Stomach (tissue), 9 donors: Measurements from ENCODE around the gene TRIM37. TPM values are rescaled to one million over a fixed set of nuclear protein-coding genes. Genes with fewer than 3 reads are reported as not detected.

Experiments used
- DNase-seq, 2 donors: peaks; one replicate each; pipeline versions ENCODE4 v3.0.0 to v3.0.0-alpha.2; 2013 to 2019
- H3K27ac ChIP-seq, 5 donors: fragments of 200-600 bp in 4 of 5; sonication (generic) in 4 of 5; one replicate each; pipeline ENCODE4 v1.5.1; 2013 to 2019; ENCODE audit warnings: mild to moderate bottlenecking in 1 of 5, moderate library complexity in 1 of 5
- H3K27me3 ChIP-seq, 3 donors: fragments of 200-600 bp; sonication (generic); one replicate each; pipeline ENCODE4 v1.5.1; 2017 to 2019; ENCODE audit warnings: mixed run types in 1 of 3
- H3K36me3 ChIP-seq, 4 donors: fragments of 200-600 bp; sonication (generic); 1 replicate in 3 of 4; 2 replicates in 1 of 4; pipeline ENCODE4 v1.5.1; 2016 to 2019
- H3K4me1 ChIP-seq, 4 donors: fragments of 200-600 bp; sonication (generic); one replicate each; pipeline ENCODE4 v1.5.1; 2016 to 2019
- H3K4me3 ChIP-seq, 4 donors: fragments of 200-600 bp; sonication (generic) in 3 of 4; one replicate each; pipeline ENCODE4 v1.5.1; 2016 to 2019; ENCODE audit warnings: mild to moderate bottlenecking in 1 of 4
- H3K9me3 ChIP-seq, 4 donors: fragments of 200-600 bp; sonication (generic); one replicate each; pipeline ENCODE4 v1.5.1; 2016 to 2019
- CTCF ChIP-seq, 7 experiments: fragments of 450-650 bp in 4 of 7; fragments of 200-600 bp in 3 of 7; sonication (generic) in 3 of 7; IDR thresholded peaks; one replicate each; pipeline ENCODE4 v1.5.1; 2016 to 2019; ENCODE audit warnings: antibody characterized with exemption in 7 of 7, control low read depth in 2 of 7, mild to moderate bottlenecking in 1 of 7
- EP300 ChIP-seq: sonication (generic); formaldehyde crosslinking; IDR thresholded peaks from one replicate; pipeline ENCODE4 v1.6.1; 2017; ENCODE audit warnings: antibody characterized with exemption
- POLR2A ChIP-seq, 4 donors: fragments of 450-650 bp; IDR thresholded peaks; one replicate each; pipeline ENCODE4 v1.6.1; 2016; ENCODE audit warnings: antibody characterized with exemption in 4 of 4, control low read depth in 2 of 4, mild to moderate bottlenecking in 1 of 4, moderate library complexity in 1 of 4
- POLR2AphosphoS5 ChIP-seq, 3 donors: sonication (generic); formaldehyde crosslinking; IDR thresholded peaks; one replicate each; pipeline ENCODE4 v1.6.1; 2016; ENCODE audit warnings: antibody characterized with exemption in 3 of 3
- WGBS, 5 donors: extraction: QIAGEN DNeasy Blood & Tissue Kit in 3 of 5; methylation state at CpG; one replicate each; pipeline versions ENCODE4 v1.1.5 to v1.1.7; 2013 to 2018; 5-methylcytosine and 5-hydroxymethylcytosine counted together
- intact Hi-C: fragments of 100-400 bp; cut with DNase I; formaldehyde crosslinking; loops from one replicate; pipeline ENCODE4 v1.15.1; 2023; ENCODE audit warnings: low total_unique reads
- polyA plus RNA-seq, 3 donors: library from polyadenylated mRNA; stranded (reverse); fragments of 200-250 nt; gene quantifications; one replicate each; pipeline ENCODE4 v1.2.3, GENCODE V29; 2013
- total RNA-seq, 5 donors: library from RNA; depleted of rRNA; stranded (reverse); fragments of >200 nt; gene quantifications; one replicate each; pipeline versions ENCODE4 v1.1.0 to v1.2.3, GENCODE V29; 2014 to 2016
- donor health status: healthy with polysubstance abuse.
- donor health status: Bipolar disorder and iron deficiency.
- donor health status: healthy.

The TRIM37 gene
- total and polyA plus RNA-seq, 8 donors = 4.9 to 68.7 (median 29.0) TPM

DNA sequence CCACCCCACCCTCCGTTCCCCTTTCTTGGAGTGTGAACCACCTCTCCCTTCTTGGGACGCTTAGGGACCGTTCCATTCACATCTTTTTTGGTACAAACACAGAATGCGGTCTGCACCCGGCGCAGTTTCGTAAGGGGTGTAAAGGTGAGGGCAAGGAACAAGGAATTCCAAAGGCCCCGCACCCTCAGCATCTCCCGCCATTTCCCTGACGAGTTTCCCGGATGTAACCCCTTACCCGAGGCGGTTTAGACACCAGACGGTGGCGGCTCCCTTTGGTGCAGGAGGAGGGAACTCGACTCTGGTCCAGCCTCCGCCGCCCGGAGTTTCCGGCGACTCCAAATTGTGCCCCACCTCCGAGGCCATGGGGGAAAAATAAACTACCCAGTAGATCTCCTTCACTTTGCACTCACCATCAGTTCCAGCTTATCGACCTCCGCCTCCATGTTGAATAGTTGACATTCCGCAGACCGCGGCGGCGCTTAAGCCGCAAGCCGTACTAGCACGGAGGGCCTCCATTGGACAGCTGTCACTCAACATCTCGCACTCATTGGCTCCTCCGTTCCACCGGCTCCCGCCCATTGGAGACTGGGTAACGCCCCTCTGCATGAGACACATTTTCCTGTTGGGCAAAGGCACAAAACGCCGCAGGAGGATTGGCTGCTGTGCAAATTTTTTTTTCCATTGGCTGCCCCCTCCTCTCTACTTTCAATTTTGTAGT is 48.2 kb upstream of the TRIM37 start, which contains the start of gene SKA2:
TSS of gene SKA2 (minus strand) at position 466 of the 718 bp plus-strand sequence. CDS start at position 443, 23 bp downstream.
- H3K4me1 ChIP-seq = peaks cover 0 to 53% (median 30%) of the 10 kb centered on the region in 4 donors
- peak within 1 kb of the TSS; percentile 72 to 92 (median 76) for H3K4me3 ChIP-seq
- TF ChIP-seq POLR2AphosphoS5 (IDR thresholded peaks at IDR 0.05) (peak in 2 of 3 donors; percentile 3 to 71), EP300 (no peak), CTCF (IDR thresholded peaks at IDR 0.05) (no peak), POLR2A (IDR thresholded peaks at IDR 0.05) (no peak)
- H3K27ac ChIP-seq = peak within 1 kb of the TSS; percentile 79 to 90 (median 87)
- peak; percentile 97 to 99 for DNase-seq
- WGBS, 5 donors = 0 to 1% (median 0%) methylated on average over 32 to 39 of the region's 39 CpGs
- intact Hi-C loops = no loop called here
- no peaks in the 10 kb centered on the region for H3K9me3 ChIP-seq
- no peaks in the 10 kb centered on the region for H3K36me3 ChIP-seq
- no peaks in the 10 kb centered on the region for H3K27me3 ChIP-seq

GRCh38 chr17:59154292-59154720 is 47.6 kb upstream of the TRIM37 start:
- H3K4me1 ChIP-seq = peaks cover 0 to 53% (median 30%) of the 10 kb centered on the region in 4 donors
- WGBS, 5 donors = 0 to 1% (median 0%) methylated on average over 25 of the region's 25 CpGs
- TF ChIP-seq CTCF (IDR thresholded peaks at IDR 0.05) = no peak
- no peak for TF ChIP-seq EP300
- TF ChIP-seq POLR2AphosphoS5 (IDR thresholded peaks at IDR 0.05) = no peak
- no peak for TF ChIP-seq POLR2A (IDR thresholded peaks at IDR 0.05)
- peak overlapping the region; percentile 79 to 90 (median 87) for H3K27ac ChIP-seq
- H3K27me3 ChIP-seq = no peaks in the 10 kb centered on the region
- H3K9me3 ChIP-seq = no peaks in the 10 kb centered on the region
- peak; percentile 37 to 76 for DNase-seq
- intact Hi-C loops = no loop called here
- peak overlapping the region; percentile 72 to 92 (median 76) for H3K4me3 ChIP-seq
- no peaks in the 10 kb centered on the region for H3K36me3 ChIP-seq

DNA sequence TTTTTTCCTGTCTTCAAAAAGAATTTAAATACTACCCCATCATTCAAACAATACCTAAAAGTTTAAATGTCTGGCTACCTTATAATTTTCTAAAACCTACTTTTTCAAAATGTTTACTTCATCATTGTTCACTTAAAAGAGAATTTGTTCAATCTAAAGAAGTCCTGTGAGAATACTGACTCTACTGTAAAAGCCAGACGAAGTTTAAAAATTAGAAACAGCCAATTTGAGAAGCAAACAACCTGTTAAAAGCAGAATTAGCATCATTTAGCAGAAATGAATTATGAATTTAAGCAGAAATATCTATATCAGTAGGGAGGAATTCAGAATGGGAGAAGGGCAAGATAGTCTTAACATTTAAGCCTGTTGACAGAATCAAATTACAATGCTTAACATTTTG is 46.2 kb upstream of the TRIM37 start:
- Histone ChIP-seq H3K27me3 (no peaks in the 10 kb centered on the region), H3K4me3 (no peak overlapping the region), H3K27ac (no peak overlapping the region), H3K36me3 (no peaks in the 10 kb centered on the region), H3K9me3 (no peaks in the 10 kb centered on the region), H3K4me1 (peaks cover 0 to 53% (median 30%) of the 10 kb centered on the region in 4 donors)
- WGBS, 5 donors = 58 to 81% (median 62%) methylated on average over 1 of the region's 1 CpG
- intact Hi-C loops = no loop called here
- DNase-seq = no peak
- TF ChIP-seq CTCF (IDR thresholded peaks at IDR 0.05) (no peak), POLR2A (IDR thresholded peaks at IDR 0.05) (no peak), EP300 (no peak), POLR2AphosphoS5 (IDR thresholded peaks at IDR 0.05) (no peak)

- WGBS, 5 donors = 53 to 70% (median 66%) methylated on average over 1 of the region's 1 CpG
- intact Hi-C loops = no loop called here
- no peaks in the 10 kb centered on the region for H3K27me3 ChIP-seq
- no peak overlapping the region for H3K4me3 ChIP-seq
- TF ChIP-seq POLR2A (IDR thresholded peaks at IDR 0.05) = no peak
- no peak for TF ChIP-seq EP300
- no peak for TF ChIP-seq CTCF (IDR thresholded peaks at IDR 0.05)
- TF ChIP-seq POLR2AphosphoS5 (IDR thresholded peaks at IDR 0.05) = no peak
- H3K27ac ChIP-seq = peak overlapping the region in 1 of 5 donors; percentile 6
- H3K4me1 ChIP-seq = peaks cover 0 to 49% (median 29%) of the 10 kb centered on the region in 4 donors
- no peaks in the 10 kb centered on the region for H3K9me3 ChIP-seq
- DNase-seq = no peak
- no peaks in the 10 kb centered on the region for H3K36me3 ChIP-seq
Measured at GRCh38 chr17:59151591-59151990, 44.9 kb upstream of the TRIM37 start.
